ENCODE results near the gene PDGFA. TPM values are rescaled to one million over a fixed set of nuclear protein-coding genes. Genes with fewer than 3 reads are reported as not detected.

PDGFA gene
- total and polyA plus RNA-seq, 2 experiments from 2014 or later = 6.5 to 25.6 TPM

DNA sequence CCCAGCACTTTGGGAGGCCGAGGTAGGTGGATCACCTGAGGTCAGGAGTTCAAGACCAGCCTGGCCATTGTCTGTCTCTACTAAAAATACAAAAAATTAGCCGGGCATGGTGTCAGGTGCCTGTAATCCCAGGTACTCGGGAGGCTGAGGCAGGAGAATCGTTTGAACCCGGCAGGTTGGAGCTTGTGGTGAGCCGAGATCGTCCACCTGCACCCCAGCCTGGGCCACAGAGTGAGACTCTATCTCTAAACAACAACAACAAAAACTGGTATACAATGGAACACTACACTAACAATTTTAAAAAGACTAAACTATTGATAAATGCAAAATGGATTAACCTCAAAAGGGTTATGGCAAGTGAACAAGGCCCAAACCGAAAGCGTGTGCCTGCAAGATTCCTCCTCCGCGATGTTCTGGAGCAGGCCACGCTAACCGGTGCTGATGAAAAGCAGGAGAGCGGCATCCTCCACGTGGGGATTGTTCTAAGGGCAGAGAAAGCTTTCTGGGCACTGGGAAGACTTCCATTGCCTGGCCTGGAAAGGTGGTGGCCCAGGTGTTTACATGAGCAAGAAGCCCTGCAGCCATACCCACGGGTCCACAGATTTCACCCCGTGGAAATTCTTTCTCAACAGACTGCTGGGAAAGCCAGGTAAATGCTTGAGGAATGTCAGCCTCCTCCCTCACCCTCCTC, 53.8 kb downstream of the PDGFA start:
- no peaks in the 10 kb centered on the region for H3K4me1 ChIP-seq (ENCODE audit: low read depth)
- TF ChIP-seq, protein P1, sequence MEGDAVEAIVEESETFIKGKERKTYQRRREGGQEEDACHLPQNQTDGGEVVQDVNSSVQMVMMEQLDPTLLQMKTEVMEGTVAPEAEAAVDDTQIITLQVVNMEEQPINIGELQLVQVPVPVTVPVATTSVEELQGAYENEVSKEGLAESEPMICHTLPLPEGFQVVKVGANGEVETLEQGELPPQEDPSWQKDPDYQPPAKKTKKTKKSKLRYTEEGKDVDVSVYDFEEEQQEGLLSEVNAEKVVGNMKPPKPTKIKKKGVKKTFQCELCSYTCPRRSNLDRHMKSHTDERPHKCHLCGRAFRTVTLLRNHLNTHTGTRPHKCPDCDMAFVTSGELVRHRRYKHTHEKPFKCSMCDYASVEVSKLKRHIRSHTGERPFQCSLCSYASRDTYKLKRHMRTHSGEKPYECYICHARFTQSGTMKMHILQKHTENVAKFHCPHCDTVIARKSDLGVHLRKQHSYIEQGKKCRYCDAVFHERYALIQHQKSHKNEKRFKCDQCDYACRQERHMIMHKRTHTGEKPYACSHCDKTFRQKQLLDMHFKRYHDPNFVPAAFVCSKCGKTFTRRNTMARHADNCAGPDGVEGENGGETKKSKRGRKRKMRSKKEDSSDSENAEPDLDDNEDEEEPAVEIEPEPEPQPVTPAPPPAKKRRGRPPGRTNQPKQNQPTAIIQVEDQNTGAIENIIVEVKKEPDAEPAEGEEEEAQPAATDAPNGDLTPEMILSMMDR (IDR thresholded peaks at IDR 0.05; ENCODE audit: low read depth, low read length) = no peak
- no peak overlapping the region for H3K27ac ChIP-seq
- DNase-seq (ENCODE audit: low read depth in 1 of 2, low spot score in 1 of 2) = no peak
- no peaks in the 10 kb centered on the region for H3K9me3 ChIP-seq (ENCODE audit: low read depth)
- no peak overlapping the region for H3K4me3 ChIP-seq
- no peaks in the 10 kb centered on the region for H3K27me3 ChIP-seq
- H3K36me3 ChIP-seq = no peaks in the 10 kb centered on the region

DNA sequence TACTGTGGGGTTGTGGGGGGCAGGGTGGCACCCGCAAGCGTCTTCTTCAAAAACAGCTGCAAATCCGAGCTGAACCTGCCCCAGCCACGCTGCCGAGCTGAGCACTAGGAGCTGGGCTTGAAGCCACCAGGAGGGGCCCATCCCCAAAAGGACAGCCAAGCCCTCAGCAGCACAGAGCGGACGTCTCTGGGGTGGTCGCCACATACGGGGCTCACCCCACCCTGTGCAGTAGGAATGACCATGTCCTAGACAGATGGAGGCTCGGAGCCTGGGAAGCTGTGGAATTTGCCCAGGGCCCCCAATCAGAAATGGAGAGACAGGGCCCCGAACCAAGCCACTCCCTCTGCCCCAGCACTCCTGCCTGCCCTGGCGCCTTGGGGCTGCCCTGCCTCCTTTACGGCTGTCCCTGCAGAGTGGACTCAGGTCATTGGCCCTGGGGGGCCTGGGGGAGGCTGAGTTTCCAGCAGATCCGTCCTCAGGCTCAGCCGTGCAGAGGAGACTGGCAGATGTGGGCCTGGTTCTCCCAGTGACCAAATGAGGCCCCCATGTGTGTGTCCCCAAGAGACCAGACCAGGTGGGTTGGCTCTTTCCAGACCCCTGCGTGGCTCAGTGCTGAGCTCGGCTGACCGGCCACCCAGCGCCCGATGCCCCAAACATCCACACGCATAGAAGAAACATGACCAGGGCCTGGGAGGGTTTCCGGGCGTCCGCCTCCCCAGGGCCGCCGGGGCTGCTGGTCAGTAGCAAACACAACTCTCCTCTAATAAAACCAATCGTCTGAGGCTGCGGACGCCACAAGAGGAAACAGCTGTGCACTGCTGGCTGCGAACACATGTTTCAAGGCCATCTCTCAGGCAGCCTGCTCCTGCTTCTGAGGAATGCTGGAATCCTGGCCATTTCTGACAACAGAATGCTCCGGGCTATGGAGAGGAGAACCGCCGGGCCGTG, 54.9 kb downstream of the PDGFA start:
- TF ChIP-seq, protein P1 (IDR thresholded peaks at IDR 0.05; ENCODE audit: low read depth, low read length) = no peak
- peak in 1 of 2 donors; percentile 90 for DNase-seq (ENCODE audit: low read depth in 1 of 2, low spot score in 1 of 2)
- Histone ChIP-seq H3K27ac (no peak overlapping the region), H3K27me3 (no peaks in the 10 kb centered on the region), H3K4me3 (no peak overlapping the region), H3K4me1 (ENCODE audit: low read depth) (peaks cover 7% of the 10 kb centered on the region), H3K36me3 (no peaks in the 10 kb centered on the region), H3K9me3 (ENCODE audit: low read depth) (no peaks in the 10 kb centered on the region)

DNA sequence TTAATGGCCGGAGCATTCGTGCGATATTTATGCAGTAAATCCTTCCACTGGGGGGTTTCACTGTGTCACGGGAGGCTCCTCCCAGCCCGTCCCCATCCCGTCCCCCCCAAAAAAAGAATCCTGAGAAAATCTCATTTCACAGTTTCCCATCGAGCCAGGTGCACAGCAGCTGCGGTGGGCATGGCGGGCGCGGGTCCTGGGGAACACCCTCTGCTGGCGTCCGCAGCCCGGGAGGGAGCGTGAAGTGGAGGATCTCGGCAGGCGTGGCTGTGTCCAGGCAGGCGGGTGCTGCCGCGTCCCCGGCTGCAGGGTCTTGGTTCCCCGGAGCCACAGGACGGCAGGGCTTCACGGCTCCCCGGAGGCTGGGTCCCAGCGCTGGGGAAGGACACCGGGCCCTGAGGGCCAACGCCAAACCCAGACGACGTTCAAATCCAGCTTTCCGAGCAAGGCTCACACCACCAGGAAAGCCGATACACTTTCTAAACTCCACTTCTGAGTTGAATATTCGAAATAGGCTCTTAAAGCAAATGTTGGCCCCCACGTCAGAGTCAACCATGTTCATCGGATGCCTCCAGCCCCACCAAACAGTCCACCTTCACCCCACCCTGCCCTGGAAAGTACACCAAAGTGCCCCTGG, 55.7 kb downstream of the PDGFA start:
- Histone ChIP-seq H3K4me1 (ENCODE audit: low read depth) (peaks cover 7% of the 10 kb centered on the region), H3K36me3 (no peaks in the 10 kb centered on the region), H3K27ac (no peak overlapping the region), H3K9me3 (ENCODE audit: low read depth) (no peaks in the 10 kb centered on the region), H3K27me3 (no peaks in the 10 kb centered on the region), H3K4me3 (no peak overlapping the region)
- DNase-seq (ENCODE audit: low read depth in 1 of 2, low spot score in 1 of 2) = no peak
- TF ChIP-seq, protein P1 (IDR thresholded peaks at IDR 0.05; ENCODE audit: low read depth, low read length) = no peak

DNA sequence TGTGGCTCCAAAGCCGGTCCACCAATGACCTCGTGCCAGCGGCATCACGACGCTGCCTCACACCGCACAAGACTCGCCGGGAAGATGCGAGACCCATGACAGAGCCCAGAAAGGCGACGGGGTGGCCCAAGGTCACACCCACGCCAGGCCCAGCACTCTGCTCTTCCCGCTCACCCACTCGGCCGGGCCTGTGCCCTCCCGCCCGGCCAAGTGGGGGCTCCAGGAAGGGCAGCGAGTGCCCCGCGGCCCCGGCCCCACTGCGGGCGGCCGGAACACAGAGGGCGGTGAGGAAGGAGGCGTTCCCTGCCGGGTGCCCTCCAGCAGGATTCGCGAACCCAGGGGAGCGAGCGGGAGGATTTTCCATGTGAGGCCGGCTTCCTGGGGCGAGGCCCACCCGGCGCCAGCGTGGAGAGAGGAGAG, 56.3 kb downstream of the PDGFA start:
- Histone ChIP-seq H3K27ac (no peak overlapping the region), H3K4me3 (no peak overlapping the region), H3K4me1 (ENCODE audit: low read depth) (peaks cover 7% of the 10 kb centered on the region), H3K36me3 (no peaks in the 10 kb centered on the region), H3K27me3 (no peaks in the 10 kb centered on the region), H3K9me3 (ENCODE audit: low read depth) (no peaks in the 10 kb centered on the region)
- TF ChIP-seq, protein P1 (IDR thresholded peaks at IDR 0.05; ENCODE audit: low read depth, low read length) = no peak
- no peak for DNase-seq (ENCODE audit: low read depth in 1 of 2, low spot score in 1 of 2)
